A172 (cell line): ENCODE data around the gene FAM120A. TPM values are rescaled to one million over a fixed set of nuclear protein-coding genes. Genes with fewer than 3 reads are reported as not detected.
"Not testable (repeated sequence)": the region's sequence is repeated elsewhere in the genome, so short reads cannot be mapped to it uniquely, and the experiment has no call there.

ENCODE experiments used
- DNase-seq: peaks from one replicate; pipeline ENCODE4 v3.0.0-alpha.2; 2015; ENCODE audit warnings: low spot score
- total RNA-seq: library from RNA; depleted of rRNA; stranded (reverse); fragments of >200 nt; shearing (Covaris generic); gene quantifications from 2 replicates; pipeline ENCODE4 v1.2.3, GENCODE V29; 2014

The FAM120A gene
- total RNA-seq, 1 experiment from 2014 or later = 65.1 TPM

GRCh38 chr9:93509084-93509483 is 57.6 kb downstream of the FAM120A start:
- no peak for DNase-seq

GRCh38 chr9:93510041-93510440 is 58.6 kb downstream of the FAM120A start:
- no peak for DNase-seq

GRCh38 chr9:93511228-93511627 is 59.7 kb downstream of the FAM120A start:
- DNase-seq = not testable (repeated sequence)

- not testable (repeated sequence) for DNase-seq
Observed at GRCh38 chr9:93512170-93512812, 60.8 kb downstream of the FAM120A start.

GRCh38 chr9:93513606-93514005 is 62.1 kb downstream of the FAM120A start:
- DNase-seq = no peak

GRCh38 chr9:93517331-93517730 is 65.8 kb downstream of the FAM120A start:
- DNase-seq = no peak

- no peak for DNase-seq
Observed at GRCh38 chr9:93520523-93520922, 69.0 kb downstream of the FAM120A start.

- no peak for DNase-seq
Observed at GRCh38 chr9:93522736-93523135, 71.3 kb downstream of the FAM120A start.

- no peak for DNase-seq
Observed at GRCh38 chr9:93523518-93524144, 72.1 kb downstream of the FAM120A start.

GRCh38 chr9:93525476-93525875 is 74.0 kb downstream of the FAM120A start:
- DNase-seq = no peak

- DNase-seq = no peak
Observed at GRCh38 chr9:93531374-93531773, 79.9 kb downstream of the FAM120A start.

GRCh38 chr9:93532141-93532540 is 80.7 kb downstream of the FAM120A start:
- no peak for DNase-seq

GRCh38 chr9:93533863-93534262 is 82.4 kb downstream of the FAM120A start:
- DNase-seq = no peak

- DNase-seq = no peak
Observed at GRCh38 chr9:93536167-93536566, 84.7 kb downstream of the FAM120A start.

- DNase-seq = no peak
Observed at GRCh38 chr9:93536874-93537273, 85.4 kb downstream of the FAM120A start.

- no peak for DNase-seq
Observed at GRCh38 chr9:93540305-93540704, 88.8 kb downstream of the FAM120A start.

GRCh38 chr9:93541005-93541404 is 89.5 kb downstream of the FAM120A start:
- no peak for DNase-seq

- no peak for DNase-seq
Observed at GRCh38 chr9:93541581-93542349, 90.3 kb downstream of the FAM120A start.

GRCh38 chr9:93543117-93543516 is 91.6 kb downstream of the FAM120A start:
- DNase-seq = no peak

GRCh38 chr9:93546356-93546755 is 94.9 kb downstream of the FAM120A start:
- no peak for DNase-seq

- DNase-seq = no peak
Observed at GRCh38 chr9:93549611-93550010, 98.1 kb downstream of the FAM120A start.

- DNase-seq = no peak
Observed at GRCh38 chr9:93552923-93553322, 101.4 kb downstream of the FAM120A start.

- DNase-seq = no peak
Observed at GRCh38 chr9:93555370-93555769, 103.9 kb downstream of the FAM120A start.
